ENCODE results near the gene RILPL2.
A peak's percentile ranks its signal among the peaks of the same experiment; 100 is the strongest.
"Not testable (repeated sequence)": the region's sequence is repeated elsewhere in the genome, so short reads cannot be mapped to it uniquely, and the experiment has no call there.

RILPL2 gene

DNA sequence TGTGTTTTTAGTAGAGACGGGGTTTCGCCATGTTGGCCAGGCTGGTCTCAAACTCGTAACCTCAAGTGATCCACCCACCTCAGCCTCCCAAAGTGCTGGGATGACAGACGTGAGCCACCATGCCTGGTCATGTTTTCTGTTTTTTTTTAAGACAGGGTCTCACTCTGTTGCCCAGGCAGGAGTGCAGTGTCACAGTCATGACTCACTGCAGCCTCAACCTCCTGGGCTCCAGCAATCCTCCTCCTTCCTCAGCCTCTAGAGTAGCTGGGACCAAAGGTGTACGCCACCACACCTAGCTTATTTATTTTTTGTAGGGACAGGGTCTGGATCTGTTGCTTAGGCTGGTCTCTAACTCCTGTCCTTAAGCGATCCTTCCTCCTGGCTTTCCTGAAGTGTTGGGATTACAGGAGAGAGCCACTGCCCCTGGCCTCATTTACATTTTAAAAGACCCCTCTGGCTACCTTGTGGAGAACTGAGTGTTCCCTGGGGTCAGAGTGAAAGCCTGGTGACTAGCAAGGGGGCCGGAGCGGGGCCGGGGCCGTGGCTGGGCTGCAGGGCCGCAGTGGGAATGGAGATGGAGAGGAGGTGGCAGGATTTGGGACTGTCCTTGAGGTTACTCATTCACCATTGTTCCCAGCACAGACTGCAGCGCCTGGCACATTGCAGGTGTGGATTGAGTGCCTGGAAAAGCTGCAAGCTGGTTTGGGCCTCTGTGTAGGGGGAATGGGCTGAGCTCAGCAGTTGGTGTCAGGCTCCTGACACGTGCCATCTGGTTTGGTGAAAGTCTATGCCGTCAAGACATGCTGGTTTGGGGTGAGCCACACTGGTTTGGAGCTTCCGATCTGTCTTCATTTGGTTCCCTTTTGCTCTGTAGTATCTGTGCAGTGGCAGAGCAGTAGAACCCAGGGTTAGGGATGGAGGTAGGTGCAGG is 34.5 kb downstream of the RILPL2 start:
- DNase-seq: no peak

DNA sequence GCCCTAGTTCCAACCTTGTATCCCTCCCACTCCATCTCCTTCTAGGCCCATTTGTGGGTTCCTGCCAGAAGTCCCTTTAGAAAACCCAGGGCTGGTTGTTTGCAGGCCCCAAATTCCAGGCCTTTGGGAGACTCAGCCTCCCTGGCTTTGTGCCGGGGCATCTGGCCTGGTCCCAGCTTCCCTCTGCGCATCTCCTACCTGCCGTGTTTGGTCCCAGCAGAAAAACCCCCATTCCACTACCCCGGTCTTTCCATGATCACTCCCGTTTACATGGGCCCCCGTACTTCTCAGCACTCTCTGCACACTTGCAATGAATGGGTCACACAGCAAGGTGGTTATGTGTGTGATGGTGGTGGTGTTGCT is 37.2 kb downstream of the RILPL2 start:
- DNase-seq: no peak

- DNase-seq: no peak
Observed at GRCh38 chr12:123398550-123399254, 37.8 kb downstream of the RILPL2 start.

GRCh38 chr12:123398177-123398549 is 38.3 kb downstream of the RILPL2 start:
- DNase-seq: no peak

DNA sequence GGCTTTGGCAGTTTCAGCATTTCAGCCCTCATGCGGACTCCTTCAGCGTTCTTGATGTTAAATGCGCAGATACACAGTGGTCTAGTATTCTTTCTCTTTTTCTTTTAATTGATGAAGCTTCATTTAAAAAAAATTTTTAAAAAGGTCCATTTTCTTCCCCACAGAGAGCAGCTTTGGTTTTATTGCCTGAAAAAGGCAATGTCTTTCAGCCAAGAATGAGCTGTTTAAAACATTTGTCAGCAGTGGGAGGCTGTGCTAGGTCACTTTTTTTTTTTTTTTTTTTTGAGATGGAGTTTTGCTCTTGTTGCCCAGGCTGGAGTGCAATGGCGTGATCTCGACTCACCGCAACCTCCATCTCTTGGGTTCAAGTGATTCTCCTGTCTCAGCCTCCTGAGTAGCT is 39.1 kb downstream of the RILPL2 start:
- DNase-seq: no peak

DNA sequence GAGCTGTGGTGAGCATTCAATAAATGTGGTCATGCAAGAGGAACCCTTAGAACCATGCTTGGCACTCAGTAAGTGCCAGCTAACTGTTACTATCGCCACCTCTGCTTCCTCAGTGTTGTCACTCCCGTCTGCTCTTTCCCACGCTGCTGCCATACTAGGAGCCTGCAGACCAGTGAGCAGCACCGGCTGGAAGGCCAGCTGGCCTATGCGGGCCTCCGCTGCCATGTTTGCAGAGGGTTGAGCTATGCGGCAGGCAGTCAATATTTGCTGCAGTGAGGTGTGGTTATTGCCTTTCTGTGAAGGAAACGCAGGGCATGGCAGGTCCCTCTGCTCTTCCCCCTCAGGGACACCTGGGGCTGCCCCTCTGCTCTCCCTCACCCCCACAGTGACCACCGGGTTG is 39.5 kb downstream of the RILPL2 start:
- no peak for DNase-seq

- no peak for DNase-seq
Observed at GRCh38 chr12:123396543-123396942, 39.9 kb downstream of the RILPL2 start.

DNA sequence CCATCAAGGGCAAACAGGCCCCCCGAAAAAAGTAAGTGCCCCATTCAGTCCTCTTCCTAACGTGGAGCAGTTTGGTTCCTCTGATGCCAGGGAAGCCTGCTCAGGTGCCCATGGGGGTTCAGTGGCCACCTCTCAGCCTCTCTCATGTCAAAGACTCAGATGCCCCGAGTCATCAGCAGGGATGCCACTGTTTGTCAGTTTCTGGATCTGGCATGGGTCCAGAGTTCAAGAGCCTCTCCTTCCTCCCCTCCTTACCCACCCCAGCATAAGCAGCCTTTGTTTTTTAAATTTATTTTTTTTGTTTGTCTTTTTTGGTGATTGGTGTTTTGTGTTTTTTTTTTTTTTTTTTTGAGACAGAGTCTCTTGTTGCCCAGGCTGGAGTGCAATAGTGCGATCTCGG is 41.2 kb downstream of the RILPL2 start:
- no peak for DNase-seq

GRCh38 chr12:123393747-123394146 is 42.7 kb downstream of the RILPL2 start:
- no peak for DNase-seq

DNA sequence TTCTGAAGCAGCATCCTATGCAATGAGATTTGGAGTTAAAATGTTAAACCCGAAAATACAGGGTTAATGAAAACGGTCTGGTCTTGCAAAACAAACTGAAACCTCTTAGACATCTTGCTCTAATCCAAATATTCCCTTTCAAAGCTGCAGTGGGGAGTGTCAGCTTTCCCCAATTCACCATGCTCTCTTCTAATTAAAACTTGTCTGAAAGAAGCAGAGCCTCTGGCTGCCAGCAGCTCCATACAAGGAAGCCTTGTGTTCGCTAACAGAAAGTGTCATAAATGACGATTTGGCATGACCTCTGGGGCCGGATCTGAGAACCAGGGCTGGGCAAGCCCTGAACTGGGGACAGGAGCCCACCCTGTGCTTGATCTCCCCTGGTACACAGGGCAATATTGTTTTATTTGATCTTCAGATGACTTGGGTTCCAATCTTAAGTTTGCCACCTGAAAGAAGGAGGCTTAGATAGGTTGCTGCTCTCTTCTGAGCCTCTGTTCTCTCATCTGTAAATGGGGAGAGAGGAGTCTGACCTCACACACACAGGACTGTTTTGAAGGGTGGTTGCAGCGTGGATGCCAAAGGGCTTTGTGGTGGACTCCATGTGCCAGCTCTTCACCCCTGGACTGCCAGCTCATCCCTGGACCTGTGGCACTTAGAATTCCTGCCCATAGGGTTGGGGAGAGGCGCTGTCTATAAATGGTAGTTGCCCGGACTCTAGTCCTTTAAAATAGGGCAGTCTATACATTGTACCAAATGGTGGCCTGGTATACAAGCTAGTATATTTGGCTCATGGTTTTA is 44.7 kb downstream of the RILPL2 start:
- no peak for DNase-seq

- DNase-seq: peak; percentile 54 to 65 (median 61)
Observed at GRCh38 chr12:123390498-123391426, 45.7 kb downstream of the RILPL2 start.

DNA sequence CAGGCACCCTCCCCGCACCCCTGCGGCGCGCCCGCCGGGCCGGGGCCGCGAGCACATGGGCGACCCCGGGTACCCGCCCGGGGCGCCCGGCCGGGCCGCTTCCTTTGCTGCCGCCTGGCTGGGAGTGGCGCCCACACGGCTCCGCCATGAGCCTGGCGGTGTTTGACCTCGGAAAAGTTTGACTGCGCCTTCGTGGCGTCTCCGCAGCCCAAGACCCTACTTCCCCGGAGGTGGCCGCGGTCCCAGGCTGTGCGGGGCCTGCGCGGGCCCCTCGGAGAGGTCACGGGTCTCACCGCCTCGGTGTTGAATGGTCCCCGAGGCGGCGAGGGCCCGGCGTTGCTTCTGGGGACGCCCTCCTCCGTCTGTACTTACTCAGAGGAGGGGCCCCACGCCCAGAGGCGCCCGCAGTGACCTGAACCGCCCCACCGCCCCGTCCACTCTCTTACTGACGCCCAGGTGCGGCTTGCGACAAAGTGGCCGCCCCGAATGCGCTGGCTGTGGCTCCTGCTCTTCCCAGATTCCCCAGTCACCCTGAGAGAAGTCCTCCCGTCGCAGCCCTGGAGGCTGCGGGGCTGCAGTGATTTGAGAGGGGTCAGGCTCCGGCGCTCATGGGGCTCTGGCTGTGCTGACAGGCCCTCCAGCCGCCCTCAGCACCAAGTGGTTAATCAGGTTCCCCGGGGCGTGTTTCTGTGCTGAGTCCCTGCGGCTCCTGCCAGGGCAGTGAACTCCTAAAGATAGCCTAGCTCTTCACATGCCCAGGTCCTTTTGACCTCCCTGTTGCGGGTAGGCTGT is 46.7 kb downstream of the RILPL2 start:
- peak; percentile 35 to 62 (median 38) for DNase-seq

- DNase-seq: no peak
Observed at GRCh38 chr12:123388951-123389559, 47.4 kb downstream of the RILPL2 start.

- DNase-seq: peak; percentile 82 to 93 (median 88)
Observed at GRCh38 chr12:123388177-123388950, 48.1 kb downstream of the RILPL2 start.

GRCh38 chr12:123387508-123388176 is 48.8 kb downstream of the RILPL2 start:
- DNase-seq: no peak

- not testable (repeated sequence) for DNase-seq
Observed at GRCh38 chr12:123385536-123385935, 50.9 kb downstream of the RILPL2 start.

- no peak for DNase-seq
Observed at GRCh38 chr12:123384994-123385376, 51.5 kb downstream of the RILPL2 start.

- DNase-seq: peak; percentile 27 to 56 (median 41)
Observed at GRCh38 chr12:123384318-123384993, 52.0 kb downstream of the RILPL2 start.

GRCh38 chr12:123382684-123383083 is 53.8 kb downstream of the RILPL2 start:
- DNase-seq: no peak
